GM12878 (cell line): ENCODE results near the gene DYDC1. TPM values are rescaled to one million over a fixed set of nuclear protein-coding genes. Genes with fewer than 3 reads are reported as not detected.

Experiments used
- ATAC-seq: fragments of 200-7000 bp; cut with Tn5 transposase; 3 replicates; pipeline ENCODE4 v1.9.1; 2020; ENCODE audit warnings: mild to moderate bottlenecking, moderate library complexity
- BruUV-seq: library from RNA; stranded (reverse); fragments of 400-500 nt; replicated peaks from 2 replicates; lab custom pipeline; 2021; lab: Mats Ljungman, UMichigan
- CTCF ChIA-PET: fragments of 300-600 bp; sonication (Branson Sonifier 250); formaldehyde crosslinking; extraction: SDS; loops from one replicate; lab custom pipeline; 2021; ENCODE audit warnings: inconsistent platforms; lab: Yijun Ruan, JAX
- POLR2A ChIA-PET: fragments of 350-600 bp; formaldehyde crosslinking; extraction: SDS; loops from one replicate; lab custom pipeline; 2021; ENCODE audit warnings: inconsistent platforms; lab: Charles Lee
- RAD21 ChIA-PET: fragments of 300-600 bp; sonication (Branson Sonifier 250); formaldehyde crosslinking; loops from one replicate; lab custom pipeline; 2023; ENCODE audit warnings: antibody characterized with exemption; ENCODE audit not compliant: unreplicated experiment; lab: Charles Lee
- SMC1A ChIA-PET: fragments of 300-600 bp; sonication (Branson Sonifier 250); formaldehyde crosslinking; loops from one replicate; lab custom pipeline; 2023; ENCODE audit not compliant: unreplicated experiment, uncharacterized antibody; lab: Charles Lee
- DNase-seq: peaks from one replicate; pipeline ENCODE4 v3.0.0-alpha.2; 2011; ENCODE audit warnings: low read depth, low spot score
- FAIRE-seq: peaks from 3 replicates; lab custom pipeline; 2011; peaks lifted over from hg19 to GRCh38; lab: Jason Lieb, UNC
- H2AFZ ChIP-seq: 2 replicates; pipeline ENCODE4 v1.6.0; 2011; ENCODE audit warnings: low read depth, low read length, control low read depth; ENCODE audit not compliant: control insufficient read depth
- H3K27ac ChIP-seq: 2 replicates; pipeline ENCODE4 v1.5.1; 2011; ENCODE audit warnings: control low read depth; ENCODE audit not compliant: control insufficient read depth, insufficient read depth
- H3K27me3 ChIP-seq, 2 experiments: replicated peaks in 1 of 2; 2 replicates each; pipeline versions ENCODE4 v1.6.0 to v1.6.1; 2011; ENCODE audit warnings: low read length in 1 of 2; ENCODE audit not compliant: control insufficient read depth in 2 of 2, insufficient read depth in 2 of 2
- H3K36me3 ChIP-seq, 2 experiments: 2 replicates each; pipeline ENCODE4 v1.5.1; 2011; ENCODE audit warnings: low read length in 1 of 2; ENCODE audit not compliant: control insufficient read depth in 2 of 2, insufficient read depth in 2 of 2
- H3K4me1 ChIP-seq: 2 replicates; pipeline ENCODE4 v1.6.1; 2011; ENCODE audit warnings: mild to moderate bottlenecking, low read length, moderate library complexity, mixed read lengths; ENCODE audit not compliant: control insufficient read depth, insufficient read depth
- H3K4me2 ChIP-seq: 2 replicates; pipeline ENCODE4 v1.6.0; 2011; ENCODE audit warnings: control low read depth; ENCODE audit not compliant: control insufficient read depth, insufficient read depth
- H3K4me3 ChIP-seq: fragments of 200-600 bp; sonication (generic); 2 replicates; pipeline ENCODE4 v1.5.1; 2016
- H3K79me2 ChIP-seq: 2 replicates; pipeline ENCODE4 v1.6.0; 2011; ENCODE audit warnings: low read length; ENCODE audit not compliant: control insufficient read depth, insufficient read depth
- H3K9ac ChIP-seq: 2 replicates; pipeline ENCODE4 v1.8.0; 2011; ENCODE audit warnings: low read length, control low read depth, mixed read lengths; ENCODE audit not compliant: control insufficient read depth, insufficient read depth
- H3K9me3 ChIP-seq: replicated peaks from 3 replicates; pipeline ENCODE4 v1.5.1; 2011; ENCODE audit warnings: mild to moderate bottlenecking, low read length; ENCODE audit not compliant: control insufficient read depth, insufficient read depth
- H4K20me1 ChIP-seq: 2 replicates; pipeline ENCODE4 v1.6.0; 2011; ENCODE audit not compliant: control insufficient read depth, insufficient read depth
- CBX3 ChIP-seq: fragments of 200-600 bp; sonication (generic); IDR thresholded peaks from 2 replicates; pipeline ENCODE4 v1.6.1; 2016; ENCODE audit warnings: low read depth, borderline replicate concordance
- EZH2 ChIP-seq: IDR thresholded peaks from 2 replicates; pipeline ENCODE4 v1.6.1; 2012; ENCODE audit warnings: low read depth, mild to moderate bottlenecking, control low read depth, inconsistent platforms, low read length, borderline replicate concordance; ENCODE audit not compliant: control insufficient read depth
- FOS ChIP-seq: IDR thresholded peaks from 3 replicates; pipeline ENCODE4 v1.6.1; 2011; ENCODE audit warnings: borderline replicate concordance; ENCODE audit not compliant: insufficient read length; ENCODE audit errors: extremely low read depth
- HCFC1 ChIP-seq: fragments of 150-350 bp; IDR thresholded peaks from 2 replicates; pipeline ENCODE4 v1.6.1; 2014; ENCODE audit warnings: low read length
- HDAC2 ChIP-seq: fragments of 200-600 bp; sonication (generic); IDR thresholded peaks from 2 replicates; pipeline ENCODE4 v1.6.1; 2017
- HDAC6 ChIP-seq: fragments of 200-600 bp; sonication (generic); IDR thresholded peaks from one replicate; pipeline ENCODE4 v1.8.0; 2017; ENCODE audit warnings: antibody characterized with exemption; ENCODE audit not compliant: unreplicated experiment
- IKZF2 ChIP-seq, 2 experiments: fragments of 450-650 bp; IDR thresholded peaks; 2 replicates each; pipeline ENCODE4 v1.6.1; 2017; ENCODE audit warnings: mild to moderate bottlenecking in 2 of 2, moderate library complexity in 2 of 2
- STAT1 ChIP-seq: fragments of 450-650 bp; conservative IDR thresholded peaks from 2 replicates; pipeline ENCODE4 v1.6.1; 2014; ENCODE audit warnings: antibody characterized with exemption, mild to moderate bottlenecking
- SUPT20H ChIP-seq: IDR thresholded peaks from 2 replicates; pipeline ENCODE4 v1.6.1; 2011; ENCODE audit warnings: low read depth, mild to moderate bottlenecking, low read length, moderate library complexity, borderline replicate concordance; ENCODE audit not compliant: control insufficient read depth
- WGBS: methylation state at CpG from one replicate; pipeline ENCODE4 v1.1.6; 2016; ENCODE audit warnings: low lambda C conversion rate; ENCODE audit not compliant: insufficient replicate concordance, insufficient coverage; ENCODE audit errors: missing lambda C conversion rate; 5-methylcytosine and 5-hydroxymethylcytosine counted together
- in situ Hi-C: fragments of 300-500 bp; cut with MboI; formaldehyde crosslinking; loops from 9 replicates; pipeline ENCODE4 v1.14.3; 2018; ENCODE audit warnings: mixed read lengths
- intact Hi-C: fragments of 100-400 bp; cut with micrococcal nuclease; formaldehyde crosslinking; loops from one replicate; pipeline ENCODE4 v1.14.2; 2022; ENCODE audit not compliant: unreplicated experiment
- polyA plus RNA-seq, 11 experiments: library from polyadenylated mRNA; depleted of rRNA in 4 of 11; unstranded in 6 of 11; stranded (reverse) in 5 of 11; fragments of >200 nt; fragmentation: Nextera tagmentation in 4 of 11; fragmentation: Illumina TruSeq in 1 of 11; extraction: Ambion mirVana in 4 of 11; extraction: Trizol in 1 of 11; gene quantifications; 1 replicate in 1 of 11; 2 replicates in 10 of 11; pipeline versions ENCODE4 v1.2.1 to v1.2.3, GENCODE V29; 2011 to 2016; ENCODE audit warnings: inconsistent platforms in 2 of 11, missing spikeins in 2 of 11, low read depth in 1 of 11
- total RNA-seq, 4 experiments: library from RNA; depleted of rRNA in 3 of 4; stranded (reverse); fragments of >200 nt in 3 of 4; fragmentation: Illumina TruSeq in 1 of 4; extraction: Trizol in 1 of 4; gene quantifications; 2 replicates each; pipeline versions ENCODE4 v1.2.1 to v1.2.3, GENCODE V29; 2013 to 2021
- TF ChIP-seq, protein P1 (sequence below): fragments of 450-650 bp; IDR thresholded peaks from 2 replicates; pipeline ENCODE4 v1.6.1; 2017; ENCODE audit warnings: mild to moderate bottlenecking, moderate library complexity
- TF ChIP-seq, protein P2 (sequence below): IDR thresholded peaks from 2 replicates; pipeline ENCODE4 v1.6.1; 2012; ENCODE audit warnings: low read depth, low read length, improper control_type of control experiment
- TF ChIP-seq, protein P3 (sequence below): fragments of 450-650 bp; IDR thresholded peaks from 2 replicates; pipeline ENCODE4 v1.6.1; 2017; ENCODE audit warnings: antibody characterized with exemption, mild to moderate bottlenecking, moderate library complexity
- TF ChIP-seq, protein P4 (sequence below): IDR thresholded peaks from 2 replicates; pipeline ENCODE4 v1.6.1; 2012; ENCODE audit warnings: mild to moderate bottlenecking, low read depth, low read length

Gene DYDC1
- total and polyA plus RNA-seq, 10 of the 15 experiments (the other 5 are each of a cell fraction or from before 2014, with no cell fraction given) = not detected

DNA sequence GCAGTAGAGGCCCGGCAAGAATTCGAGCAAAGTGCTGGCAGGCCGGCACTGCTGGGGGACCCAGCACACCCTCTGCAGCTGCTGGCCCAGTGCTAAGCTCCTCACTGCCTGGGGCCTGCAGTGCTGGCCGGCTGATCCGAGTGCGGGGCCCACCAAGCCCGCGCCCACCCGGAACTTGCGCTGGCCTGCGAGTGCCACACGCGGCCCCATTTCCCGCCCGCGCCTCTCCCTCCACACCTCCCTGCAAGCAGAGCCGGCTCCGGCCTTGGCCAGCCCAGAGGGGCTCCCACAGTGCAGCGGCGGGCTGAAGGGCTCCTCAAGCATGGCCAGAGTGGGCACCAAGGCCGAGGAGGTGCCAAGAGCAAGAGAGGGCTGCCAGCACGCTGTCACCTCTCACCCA, 3.1 kb upstream of the DYDC1 start:
- no peak overlapping the region for H3K4me3 ChIP-seq
- 77% methylated on average over 22 of the region's 22 CpGs for WGBS
- DNase-seq (no peak), ATAC-seq (no peak), FAIRE-seq (no peak)
- intact Hi-C loops (no loop called here), in situ Hi-C loops (no loop called here)
- ChIA-PET RAD21 (no interaction called here), POLR2A (no interaction called here), CTCF (no interaction called here), SMC1A (no interaction called here)
- H3K9ac ChIP-seq = no peak overlapping the region
- H3K9me3 ChIP-seq = no peaks in the 10 kb centered on the region
- H4K20me1 ChIP-seq = no peaks in the 10 kb centered on the region
- no peaks in the 10 kb centered on the region for H3K4me1 ChIP-seq
- H2AFZ ChIP-seq = no peak overlapping the region
- no peaks in the 10 kb centered on the region for H3K36me3 ChIP-seq
- no peak overlapping the region for H3K27ac ChIP-seq
- no peaks in the 10 kb centered on the region for H3K79me2 ChIP-seq
- no peak overlapping the region for H3K4me2 ChIP-seq
- no TSS peak for BruUV-seq
- peaks cover 5 to 10% of the 10 kb centered on the region in 2 experiments for H3K27me3 ChIP-seq
- TF ChIP-seq EZH2 = no peak
- TF ChIP-seq, protein P1, sequence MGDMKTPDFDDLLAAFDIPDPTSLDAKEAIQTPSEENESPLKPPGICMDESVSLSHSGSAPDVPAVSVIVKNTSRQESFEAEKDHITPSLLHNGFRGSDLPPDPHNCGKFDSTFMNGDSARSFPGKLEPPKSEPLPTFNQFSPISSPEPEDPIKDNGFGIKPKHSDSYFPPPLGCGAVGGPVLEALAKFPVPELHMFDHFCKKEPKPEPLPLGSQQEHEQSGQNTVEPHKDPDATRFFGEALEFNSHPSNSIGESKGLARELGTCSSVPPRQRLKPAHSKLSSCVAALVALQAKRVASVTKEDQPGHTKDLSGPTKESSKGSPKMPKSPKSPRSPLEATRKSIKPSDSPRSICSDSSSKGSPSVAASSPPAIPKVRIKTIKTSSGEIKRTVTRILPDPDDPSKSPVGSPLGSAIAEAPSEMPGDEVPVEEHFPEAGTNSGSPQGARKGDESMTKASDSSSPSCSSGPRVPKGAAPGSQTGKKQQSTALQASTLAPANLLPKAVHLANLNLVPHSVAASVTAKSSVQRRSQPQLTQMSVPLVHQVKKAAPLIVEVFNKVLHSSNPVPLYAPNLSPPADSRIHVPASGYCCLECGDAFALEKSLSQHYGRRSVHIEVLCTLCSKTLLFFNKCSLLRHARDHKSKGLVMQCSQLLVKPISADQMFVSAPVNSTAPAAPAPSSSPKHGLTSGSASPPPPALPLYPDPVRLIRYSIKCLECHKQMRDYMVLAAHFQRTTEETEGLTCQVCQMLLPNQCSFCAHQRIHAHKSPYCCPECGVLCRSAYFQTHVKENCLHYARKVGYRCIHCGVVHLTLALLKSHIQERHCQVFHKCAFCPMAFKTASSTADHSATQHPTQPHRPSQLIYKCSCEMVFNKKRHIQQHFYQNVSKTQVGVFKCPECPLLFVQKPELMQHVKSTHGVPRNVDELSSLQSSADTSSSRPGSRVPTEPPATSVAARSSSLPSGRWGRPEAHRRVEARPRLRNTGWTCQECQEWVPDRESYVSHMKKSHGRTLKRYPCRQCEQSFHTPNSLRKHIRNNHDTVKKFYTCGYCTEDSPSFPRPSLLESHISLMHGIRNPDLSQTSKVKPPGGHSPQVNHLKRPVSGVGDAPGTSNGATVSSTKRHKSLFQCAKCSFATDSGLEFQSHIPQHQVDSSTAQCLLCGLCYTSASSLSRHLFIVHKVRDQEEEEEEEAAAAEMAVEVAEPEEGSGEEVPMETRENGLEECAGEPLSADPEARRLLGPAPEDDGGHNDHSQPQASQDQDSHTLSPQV = no peak
- TF ChIP-seq, protein P2, sequence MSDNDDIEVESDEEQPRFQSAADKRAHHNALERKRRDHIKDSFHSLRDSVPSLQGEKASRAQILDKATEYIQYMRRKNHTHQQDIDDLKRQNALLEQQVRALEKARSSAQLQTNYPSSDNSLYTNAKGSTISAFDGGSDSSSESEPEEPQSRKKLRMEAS = no peak
- TF ChIP-seq CBX3 = no peak
- no peak for TF ChIP-seq HDAC6
- TF ChIP-seq, protein P3, sequence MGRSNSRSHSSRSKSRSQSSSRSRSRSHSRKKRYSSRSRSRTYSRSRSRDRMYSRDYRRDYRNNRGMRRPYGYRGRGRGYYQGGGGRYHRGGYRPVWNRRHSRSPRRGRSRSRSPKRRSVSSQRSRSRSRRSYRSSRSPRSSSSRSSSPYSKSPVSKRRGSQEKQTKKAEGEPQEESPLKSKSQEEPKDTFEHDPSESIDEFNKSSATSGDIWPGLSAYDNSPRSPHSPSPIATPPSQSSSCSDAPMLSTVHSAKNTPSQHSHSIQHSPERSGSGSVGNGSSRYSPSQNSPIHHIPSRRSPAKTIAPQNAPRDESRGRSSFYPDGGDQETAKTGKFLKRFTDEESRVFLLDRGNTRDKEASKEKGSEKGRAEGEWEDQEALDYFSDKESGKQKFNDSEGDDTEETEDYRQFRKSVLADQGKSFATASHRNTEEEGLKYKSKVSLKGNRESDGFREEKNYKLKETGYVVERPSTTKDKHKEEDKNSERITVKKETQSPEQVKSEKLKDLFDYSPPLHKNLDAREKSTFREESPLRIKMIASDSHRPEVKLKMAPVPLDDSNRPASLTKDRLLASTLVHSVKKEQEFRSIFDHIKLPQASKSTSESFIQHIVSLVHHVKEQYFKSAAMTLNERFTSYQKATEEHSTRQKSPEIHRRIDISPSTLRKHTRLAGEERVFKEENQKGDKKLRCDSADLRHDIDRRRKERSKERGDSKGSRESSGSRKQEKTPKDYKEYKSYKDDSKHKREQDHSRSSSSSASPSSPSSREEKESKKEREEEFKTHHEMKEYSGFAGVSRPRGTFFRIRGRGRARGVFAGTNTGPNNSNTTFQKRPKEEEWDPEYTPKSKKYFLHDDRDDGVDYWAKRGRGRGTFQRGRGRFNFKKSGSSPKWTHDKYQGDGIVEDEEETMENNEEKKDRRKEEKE = no peak
- TF ChIP-seq HDAC2 = no peak
- no peak for TF ChIP-seq HCFC1
- TF ChIP-seq STAT1 = no peak
- TF ChIP-seq, protein P4, sequence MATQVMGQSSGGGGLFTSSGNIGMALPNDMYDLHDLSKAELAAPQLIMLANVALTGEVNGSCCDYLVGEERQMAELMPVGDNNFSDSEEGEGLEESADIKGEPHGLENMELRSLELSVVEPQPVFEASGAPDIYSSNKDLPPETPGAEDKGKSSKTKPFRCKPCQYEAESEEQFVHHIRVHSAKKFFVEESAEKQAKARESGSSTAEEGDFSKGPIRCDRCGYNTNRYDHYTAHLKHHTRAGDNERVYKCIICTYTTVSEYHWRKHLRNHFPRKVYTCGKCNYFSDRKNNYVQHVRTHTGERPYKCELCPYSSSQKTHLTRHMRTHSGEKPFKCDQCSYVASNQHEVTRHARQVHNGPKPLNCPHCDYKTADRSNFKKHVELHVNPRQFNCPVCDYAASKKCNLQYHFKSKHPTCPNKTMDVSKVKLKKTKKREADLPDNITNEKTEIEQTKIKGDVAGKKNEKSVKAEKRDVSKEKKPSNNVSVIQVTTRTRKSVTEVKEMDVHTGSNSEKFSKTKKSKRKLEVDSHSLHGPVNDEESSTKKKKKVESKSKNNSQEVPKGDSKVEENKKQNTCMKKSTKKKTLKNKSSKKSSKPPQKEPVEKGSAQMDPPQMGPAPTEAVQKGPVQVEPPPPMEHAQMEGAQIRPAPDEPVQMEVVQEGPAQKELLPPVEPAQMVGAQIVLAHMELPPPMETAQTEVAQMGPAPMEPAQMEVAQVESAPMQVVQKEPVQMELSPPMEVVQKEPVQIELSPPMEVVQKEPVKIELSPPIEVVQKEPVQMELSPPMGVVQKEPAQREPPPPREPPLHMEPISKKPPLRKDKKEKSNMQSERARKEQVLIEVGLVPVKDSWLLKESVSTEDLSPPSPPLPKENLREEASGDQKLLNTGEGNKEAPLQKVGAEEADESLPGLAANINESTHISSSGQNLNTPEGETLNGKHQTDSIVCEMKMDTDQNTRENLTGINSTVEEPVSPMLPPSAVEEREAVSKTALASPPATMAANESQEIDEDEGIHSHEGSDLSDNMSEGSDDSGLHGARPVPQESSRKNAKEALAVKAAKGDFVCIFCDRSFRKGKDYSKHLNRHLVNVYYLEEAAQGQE = no peak
- TF ChIP-seq IKZF2 (IDR thresholded peaks at IDR 0.05) = no peak
- TF ChIP-seq FOS = no peak
- no peak for TF ChIP-seq SUPT20H
